ENCODE measurements around the gene SPAG4.

SPAG4 gene

GRCh38 chr20:35598899-35599775 is 16.5 kb upstream of the SPAG4 start:
- no peak for DNase-seq (ENCODE audit: low spot score)

GRCh38 chr20:35599776-35600120 is 15.9 kb upstream of the SPAG4 start:
- DNase-seq (ENCODE audit: low spot score) = no peak

- no peak for DNase-seq (ENCODE audit: low spot score)
Measured at GRCh38 chr20:35600176-35600992, 15.2 kb upstream of the SPAG4 start.

- DNase-seq (ENCODE audit: low spot score) = peak; percentile 29
Measured at GRCh38 chr20:35600993-35601973, 14.3 kb upstream of the SPAG4 start.

GRCh38 chr20:35601990-35602389 is 13.6 kb upstream of the SPAG4 start:
- DNase-seq (ENCODE audit: low spot score) = no peak

GRCh38 chr20:35602851-35603495 is 12.7 kb upstream of the SPAG4 start:
- no peak for DNase-seq (ENCODE audit: low spot score)

GRCh38 chr20:35603695-35604448 is 11.8 kb upstream of the SPAG4 start:
- no peak for DNase-seq (ENCODE audit: low spot score)

GRCh38 chr20:35604449-35604747 is 11.2 kb upstream of the SPAG4 start:
- DNase-seq (ENCODE audit: low spot score) = peak; percentile 27

GRCh38 chr20:35606127-35606526 is 9.5 kb upstream of the SPAG4 start:
- no peak for DNase-seq (ENCODE audit: low spot score)

- no peak for DNase-seq (ENCODE audit: low spot score)
Measured at GRCh38 chr20:35607003-35607735, 8.5 kb upstream of the SPAG4 start.

GRCh38 chr20:35610833-35611427 is 4.7 kb upstream of the SPAG4 start:
- DNase-seq (ENCODE audit: low spot score) = no peak

- DNase-seq (ENCODE audit: low spot score) = no peak
Measured at GRCh38 chr20:35611482-35611881, 4.1 kb upstream of the SPAG4 start.

- peak; percentile 98 for DNase-seq (ENCODE audit: low spot score)
Measured at GRCh38 chr20:35616465-35617396, 1.1 kb downstream of the SPAG4 start.

- DNase-seq (ENCODE audit: low spot score) = peak; percentile 70
Measured at GRCh38 chr20:35617397-35618262, 2.0 kb downstream of the SPAG4 start.

GRCh38 chr20:35618263-35619131 is 2.9 kb downstream of the SPAG4 start:
- peak; percentile 48 for DNase-seq (ENCODE audit: low spot score)

GRCh38 chr20:35619196-35620095 is 3.8 kb downstream of the SPAG4 start:
- DNase-seq (ENCODE audit: low spot score) = peak; percentile 88

Data from cerebellar cortex (tissue), 1 donor.